CD4-positive, alpha-beta T cell (primary cell): ENCODE measurements around the gene RXRA. TPM values are rescaled to one million over a fixed set of nuclear protein-coding genes. Genes with fewer than 3 reads are reported as not detected.

Experiments
- ATAC-seq: fragments of 200-7000 bp; cut with Tn5 transposase; one replicate; pipeline ENCODE4 v1.10.0; 2022; ENCODE audit warnings: mild to moderate bottlenecking; ENCODE audit not compliant: poor library complexity
- CTCF ChIA-PET: fragments of 350-600 bp; sonication (Branson Sonifier 250); formaldehyde crosslinking; loops from one replicate; lab custom pipeline; 2021; ENCODE audit warnings: antibody characterized with exemption, inconsistent platforms; lab: Charles Lee
- POLR2A ChIA-PET: fragments of 350-600 bp; sonication (Branson Sonifier 250); formaldehyde crosslinking; loops from one replicate; lab custom pipeline; 2021; ENCODE audit warnings: antibody characterized with exemption, inconsistent platforms; lab: Charles Lee
- DNase-seq, 14 experiments: peaks; one replicate each; pipeline ENCODE4 v3.0.0-alpha.2; 2013 to 2020; ENCODE audit warnings: mixed read lengths in 2 of 14
- H3K27ac ChIP-seq, 2 donors: one replicate each; pipeline versions ENCODE4 v1.5.1 to v1.7.0; 2013; ENCODE audit warnings: low read length in 2 of 2, low read depth in 1 of 2, mild to moderate bottlenecking in 1 of 2
- H3K27me3 ChIP-seq, 2 experiments: 1 replicate in 1 of 2; 2 replicates in 1 of 2; pipeline versions ENCODE4 v1.6.1 to v1.7.0; 2013; ENCODE audit warnings: low read length in 2 of 2, control low read depth in 1 of 2, mild to moderate bottlenecking in 1 of 2, moderate library complexity in 1 of 2; ENCODE audit not compliant: insufficient read depth in 2 of 2, control insufficient read depth in 1 of 2
- H3K36me3 ChIP-seq: one replicate; pipeline ENCODE4 v1.6.1; 2013; ENCODE audit warnings: low read length, control low read depth; ENCODE audit not compliant: insufficient read depth
- H3K4me1 ChIP-seq: one replicate; pipeline ENCODE4 v1.6.1; 2013; ENCODE audit warnings: low read length, control low read depth; ENCODE audit not compliant: insufficient read depth
- H3K4me3 ChIP-seq: one replicate; pipeline ENCODE4 v1.5.1; 2013; ENCODE audit warnings: mild to moderate bottlenecking, low read length, moderate library complexity
- H3K9me3 ChIP-seq, 2 experiments: 1 replicate in 1 of 2; 2 replicates in 1 of 2; pipeline versions ENCODE4 v1.6.1 to v1.7.0; 2013; ENCODE audit warnings: low read length in 2 of 2, mild to moderate bottlenecking in 2 of 2, control low read depth in 1 of 2, moderate library complexity in 1 of 2; ENCODE audit not compliant: control insufficient read depth in 1 of 2, insufficient read depth in 1 of 2
- H3K27ac Mint-ChIP-seq: one replicate; pipeline ENCODE4 v1.8.0; 2020; ENCODE audit warnings: mixed read lengths
- H3K27me3 Mint-ChIP-seq: one replicate; pipeline ENCODE4 v1.8.0; 2021; ENCODE audit warnings: mixed read lengths
- H3K36me3 Mint-ChIP-seq: one replicate; pipeline ENCODE4 v1.8.0; 2021; ENCODE audit warnings: low read depth, mixed read lengths
- H3K4me1 Mint-ChIP-seq: one replicate; pipeline ENCODE4 v1.8.0; 2021; ENCODE audit warnings: low read depth, mixed read lengths
- H3K4me3 Mint-ChIP-seq: one replicate; pipeline ENCODE4 v1.8.0; 2020; ENCODE audit warnings: mild to moderate bottlenecking, mixed read lengths
- H3K9me3 Mint-ChIP-seq: one replicate; pipeline ENCODE4 v1.8.0; 2020; ENCODE audit warnings: mixed read lengths
- intact Hi-C, 2 experiments: fragments of 100-400 bp; cut with DNase I in 1 of 2; cut with micrococcal nuclease in 1 of 2; formaldehyde crosslinking; loops; one replicate each; pipeline versions ENCODE4 v1.15.1 to v1.9.0; 2023 to 2025; cut with DNase I, micrococcal nuclease
- total RNA-seq, 174 experiments: library from RNA in 2 of 174; stranded (reverse) in 2 of 174; gene quantifications; one replicate each; pipeline ENCODE4 v1.2.3 and lab custom pipeline; 2021 to 2026
- TF ChIP-seq, protein P1 (sequence below): fragments of 200-600 bp; IDR thresholded peaks from one replicate; pipeline ENCODE4 v1.8.0; 2022; ENCODE audit warnings: antibody characterized with exemption, mild to moderate bottlenecking

Gene RXRA
- total RNA-seq, 2 experiments from 2014 or later: 7.3 to 8.4 TPM

DNA sequence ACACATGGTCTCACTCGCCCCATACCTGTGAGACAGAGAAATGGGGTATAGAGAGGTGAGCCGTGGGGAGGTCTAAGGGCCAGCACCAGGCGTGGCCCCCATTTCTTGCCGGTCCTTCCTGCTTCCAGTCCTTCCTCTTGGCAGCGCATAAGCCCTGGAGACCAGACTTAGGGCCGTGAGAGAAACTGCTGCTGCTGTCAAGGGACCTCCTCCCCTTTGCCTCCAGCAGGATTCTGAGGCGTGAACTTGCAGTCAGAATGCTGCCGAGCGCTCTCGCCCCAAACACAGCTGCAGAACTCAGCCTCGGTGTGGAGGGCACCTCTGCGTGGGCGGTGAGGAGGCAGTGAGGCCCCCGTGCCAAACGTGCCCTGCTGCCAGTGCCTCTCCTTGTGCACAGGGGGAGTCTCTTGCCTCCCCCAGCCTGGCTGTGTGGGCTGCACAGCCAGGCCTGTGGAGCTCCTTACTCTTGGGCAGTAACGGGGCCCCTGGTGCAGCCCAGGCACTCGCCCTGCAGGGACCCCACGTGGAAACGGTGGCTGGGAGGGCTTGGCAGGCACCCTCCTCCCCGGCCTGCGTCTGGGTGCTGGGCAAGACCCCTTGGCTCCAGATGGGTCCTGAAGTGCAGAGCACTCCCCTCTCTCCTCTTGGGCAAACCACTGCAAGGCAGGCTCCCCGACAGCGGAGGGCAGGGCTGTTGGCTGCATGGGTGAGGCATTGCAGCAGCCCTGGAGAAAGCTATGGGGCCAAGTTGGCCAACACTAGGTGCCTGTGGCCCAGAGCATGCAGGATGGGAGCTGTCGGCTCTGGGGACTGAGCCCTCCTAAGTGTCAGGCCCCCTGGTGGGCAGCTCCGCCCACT, 85.4 kb downstream of the RXRA start:
- Mint-ChIP-seq H3K27me3 (no peaks in the 10 kb centered on the region), H3K36me3 (no peaks in the 10 kb centered on the region), H3K27ac (no peak overlapping the region), H3K4me1 (peaks cover 11% of the 10 kb centered on the region), H3K9me3 (no peaks in the 10 kb centered on the region), H3K4me3 (no peak overlapping the region)
- H3K27ac ChIP-seq: no peak overlapping the region
- ATAC-seq (no peak), DNase-seq (no peak)
- no peaks in the 10 kb centered on the region for H3K9me3 ChIP-seq
- intact Hi-C loops: no loop called here
- peaks cover 42% of the 10 kb centered on the region for H3K4me1 ChIP-seq
- no peaks in the 10 kb centered on the region for H3K27me3 ChIP-seq
- TF ChIP-seq, protein P1, sequence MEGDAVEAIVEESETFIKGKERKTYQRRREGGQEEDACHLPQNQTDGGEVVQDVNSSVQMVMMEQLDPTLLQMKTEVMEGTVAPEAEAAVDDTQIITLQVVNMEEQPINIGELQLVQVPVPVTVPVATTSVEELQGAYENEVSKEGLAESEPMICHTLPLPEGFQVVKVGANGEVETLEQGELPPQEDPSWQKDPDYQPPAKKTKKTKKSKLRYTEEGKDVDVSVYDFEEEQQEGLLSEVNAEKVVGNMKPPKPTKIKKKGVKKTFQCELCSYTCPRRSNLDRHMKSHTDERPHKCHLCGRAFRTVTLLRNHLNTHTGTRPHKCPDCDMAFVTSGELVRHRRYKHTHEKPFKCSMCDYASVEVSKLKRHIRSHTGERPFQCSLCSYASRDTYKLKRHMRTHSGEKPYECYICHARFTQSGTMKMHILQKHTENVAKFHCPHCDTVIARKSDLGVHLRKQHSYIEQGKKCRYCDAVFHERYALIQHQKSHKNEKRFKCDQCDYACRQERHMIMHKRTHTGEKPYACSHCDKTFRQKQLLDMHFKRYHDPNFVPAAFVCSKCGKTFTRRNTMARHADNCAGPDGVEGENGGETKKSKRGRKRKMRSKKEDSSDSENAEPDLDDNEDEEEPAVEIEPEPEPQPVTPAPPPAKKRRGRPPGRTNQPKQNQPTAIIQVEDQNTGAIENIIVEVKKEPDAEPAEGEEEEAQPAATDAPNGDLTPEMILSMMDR: no peak
- no peak overlapping the region for H3K4me3 ChIP-seq
- peaks cover 3% of the 10 kb centered on the region for H3K36me3 ChIP-seq
- ChIA-PET CTCF (no interaction called here), POLR2A (no interaction called here)

DNA sequence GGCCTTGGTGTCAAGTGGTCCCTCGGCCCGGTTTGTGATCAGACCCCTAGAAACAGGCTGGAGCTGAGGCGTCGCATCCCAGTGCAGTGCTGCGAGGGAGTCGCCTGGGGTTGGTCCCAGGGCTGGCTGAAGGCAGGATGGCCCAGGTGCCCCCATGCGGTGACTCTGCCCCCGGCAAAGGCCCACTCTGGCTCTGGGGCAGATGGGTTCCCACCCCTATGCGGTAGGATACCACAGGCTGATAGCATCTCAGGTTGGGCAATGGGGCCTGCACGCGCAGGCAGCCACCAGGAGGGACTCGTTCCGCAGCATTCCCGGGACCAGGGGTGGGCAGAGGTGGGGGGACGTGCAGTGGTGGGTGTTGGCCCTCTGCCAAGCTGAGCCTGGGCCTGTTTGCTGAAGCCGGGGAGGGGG, 86.0 kb downstream of the RXRA start:
- H3K4me3 Mint-ChIP-seq: no peak overlapping the region
- Histone ChIP-seq H3K4me3 (no peak overlapping the region), H3K36me3 (peaks cover 6% of the 10 kb centered on the region), H3K4me1 (peaks cover 35% of the 10 kb centered on the region), H3K27me3 (no peaks in the 10 kb centered on the region), H3K27ac (no peak overlapping the region), H3K9me3 (no peaks in the 10 kb centered on the region)
- H3K36me3 Mint-ChIP-seq: no peaks in the 10 kb centered on the region
- no peak for ATAC-seq
- POLR2A ChIA-PET: no interaction called here
- H3K4me1 Mint-ChIP-seq: peaks cover 4% of the 10 kb centered on the region
- DNase-seq: no peak
- CTCF ChIA-PET: no interaction called here
- TF ChIP-seq, protein P1: no peak
- no peaks in the 10 kb centered on the region for H3K27me3 Mint-ChIP-seq
- intact Hi-C loops: no loop called here
- H3K27ac Mint-ChIP-seq: no peak overlapping the region
- H3K9me3 Mint-ChIP-seq: no peaks in the 10 kb centered on the region

DNA sequence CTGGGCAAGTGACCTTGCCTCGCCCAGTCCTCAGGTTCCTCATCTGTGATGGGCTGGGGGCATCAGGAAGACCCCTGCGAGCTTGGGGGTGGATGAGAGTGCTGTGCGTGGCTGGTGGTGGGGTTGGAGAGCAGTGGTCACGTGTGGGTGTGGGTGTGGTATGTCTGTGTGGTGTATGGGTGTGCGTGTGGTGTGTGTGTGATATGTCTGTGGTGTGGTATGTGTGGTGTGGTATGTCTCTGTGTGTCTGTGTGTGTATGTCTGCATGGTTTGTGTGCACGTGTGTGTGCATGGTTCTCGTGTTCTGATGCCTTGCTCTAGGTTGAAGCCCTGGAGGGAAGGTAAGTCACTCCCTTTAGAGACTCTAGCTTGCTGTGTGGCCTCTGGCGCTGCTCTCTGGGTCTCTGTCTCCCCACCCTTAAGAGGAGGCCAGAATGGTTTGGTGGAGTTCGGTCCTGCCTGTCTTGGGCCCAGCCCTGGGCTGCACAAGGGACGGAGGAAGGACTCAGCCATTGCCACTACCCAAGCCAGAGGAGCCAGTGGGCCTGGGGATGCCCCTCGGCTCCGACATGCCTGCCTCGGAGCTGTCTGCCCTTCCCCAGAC, 87.0 kb downstream of the RXRA start:
- Histone ChIP-seq H3K36me3 (peaks cover 6% of the 10 kb centered on the region), H3K4me1 (peaks cover 26% of the 10 kb centered on the region), H3K4me3 (no peak overlapping the region), H3K27me3 (no peaks in the 10 kb centered on the region), H3K27ac (no peak overlapping the region), H3K9me3 (no peaks in the 10 kb centered on the region)
- Mint-ChIP-seq H3K27ac (no peak overlapping the region), H3K9me3 (no peaks in the 10 kb centered on the region), H3K4me3 (no peak overlapping the region), H3K27me3 (no peaks in the 10 kb centered on the region), H3K4me1 (peaks cover 4% of the 10 kb centered on the region), H3K36me3 (no peaks in the 10 kb centered on the region)
- CTCF ChIA-PET: no interaction called here
- DNase-seq (no peak), ATAC-seq (no peak)
- TF ChIP-seq, protein P1: no peak
- intact Hi-C loops: no loop called here
- POLR2A ChIA-PET: no interaction called here
